Measurements from ENCODE around the gene FHAD1. TPM values are rescaled to one million over a fixed set of nuclear protein-coding genes. Genes with fewer than 3 reads are reported as not detected.

The FHAD1 gene
- total and polyA plus RNA-seq, 2 donors (not counting 3 experiments of a cell fraction or from before 2014, with no cell fraction given) = 0.04 to 0.69 TPM

GRCh38 chr1:15259622-15260007 lies 12.6 kb downstream of the FHAD1 start:
- dilution Hi-C loops (cut with MboI; ENCODE audit: extremely low pct_ligation_motif_present, low sequenced_read_pairs) (no loop called here), intact Hi-C loops (cut with micrococcal nuclease) (loop anchor here (1.0 to 2.0 kb wide), 5 partner anchors 13 to 251 kb away; partner anchors contain the start of gene FHAD1)
- H3K9me1 ChIP-seq (replicated peaks; ENCODE audit: control insufficient read depth, extremely low read depth, insufficient read depth, low read length) = no peaks in the 10 kb centered on the region
- no peak for FAIRE-seq
- no peak overlapping the region for H3K9ac ChIP-seq (replicated peaks; ENCODE audit: extremely low read depth, insufficient read depth, low read length)
- peaks cover 23% of the 10 kb centered on the region for H3K4me1 ChIP-seq (ENCODE audit: control insufficient read depth, extremely low read depth, insufficient read depth, low read length)
- no peaks in the 10 kb centered on the region for H3K79me2 ChIP-seq (ENCODE audit: control insufficient read depth, insufficient read depth, low read length)
- POLR2A ChIA-PET = no interaction called here
- H3K36me3 ChIP-seq (ENCODE audit: control insufficient read depth in 2 of 2, extremely low read depth in 1 of 2, insufficient read depth in 2 of 2, low read length in 2 of 2) = no peaks in the 10 kb centered on the region
- no peak overlapping the region for H3K4me3 ChIP-seq (replicated peaks in 1 of 3; ENCODE audit: insufficient read depth in 1 of 3, low read depth in 1 of 3, low read length in 3 of 3)
- H4K20me1 ChIP-seq (replicated peaks; ENCODE audit: control insufficient read depth, extremely low read depth, insufficient read depth, low read length) = no peaks in the 10 kb centered on the region
- no peak overlapping the region for H3K27ac ChIP-seq (ENCODE audit: insufficient read depth, low read depth, low read length)
- peaks cover 0 to 2% of the 10 kb centered on the region in 2 experiments for H3K27me3 ChIP-seq (ENCODE audit: control insufficient read depth in 2 of 2, insufficient read depth in 2 of 2, low read length in 2 of 2)
- BruUV-seq (replicated peaks) = no TSS peak
- H2AFZ ChIP-seq (ENCODE audit: low read depth, low read length) = no peak overlapping the region
- no peak for DNase-seq (ENCODE audit: low read depth, low spot score)
- no peak for TF ChIP-seq EZH2 (IDR thresholded peaks at IDR 0.05; ENCODE audit: borderline replicate concordance, low read depth, low read length, severe bottlenecking)
- no peak for TF ChIP-seq POLR2AphosphoS5 (IDR thresholded peaks at IDR 0.05; ENCODE audit: insufficient read depth, low read depth, low read length)
- no peak for TF ChIP-seq CTCF (IDR thresholded peaks at IDR 0.05; ENCODE audit: extremely low read depth in 1 of 2, insufficient read depth in 1 of 2, low read depth in 1 of 2, low read length in 2 of 2)
- TF ChIP-seq MAX (IDR thresholded peaks at IDR 0.05; ENCODE audit: insufficient read depth, insufficient read length) = no peak
- TF ChIP-seq MYC (IDR thresholded peaks at IDR 0.05; ENCODE audit: low read depth, low read length) = no peak
- no peak for TF ChIP-seq JUN (IDR thresholded peaks at IDR 0.05; ENCODE audit: borderline replicate concordance, insufficient read depth, insufficient read length, low read depth)
- TF ChIP-seq GATA2 (IDR thresholded peaks at IDR 0.05; ENCODE audit: insufficient read depth, insufficient read length, low read depth, low read length) = no peak
- TF ChIP-seq FOS (IDR thresholded peaks at IDR 0.05; ENCODE audit: borderline replicate concordance, insufficient read depth, low read length) = no peak
- TF ChIP-seq POLR2A (IDR thresholded peaks at IDR 0.05; ENCODE audit: low read depth, low read length) = no peak
- CTCF ChIA-PET = interaction anchor here (2.7 to 4.3 kb wide), 2 partner anchors 11 to 107 kb away, joined by 25 to 33 read pairs; partner anchors contain the start of gene TMEM51
- H3K4me2 ChIP-seq (ENCODE audit: insufficient read depth, low read length) = no peak overlapping the region
- H3K9me3 ChIP-seq (replicated peaks; ENCODE audit: control insufficient read depth, insufficient read depth, low read length) = no peaks in the 10 kb centered on the region

All from endothelial cell of umbilical vein (primary cell).